AG04450 (cell line): ENCODE measurements around the gene SNRPF. TPM values are rescaled to one million over a fixed set of nuclear protein-coding genes. Genes with fewer than 3 reads are reported as not detected.

Source experiments
- CTCF ChIA-PET: fragments of 300-600, 350-600 bp; formaldehyde crosslinking; extraction: SDS; loops from one replicate; lab custom pipeline; 2022; ENCODE audit warnings: antibody characterized with exemption, inconsistent platforms; lab: Charles Lee
- POLR2A ChIA-PET: fragments of 350-600 bp; formaldehyde crosslinking; extraction: SDS; loops from one replicate; lab custom pipeline; 2021; ENCODE audit warnings: antibody characterized with exemption, inconsistent platforms; lab: Yijun Ruan, JAX
- DNase-seq: peaks from one replicate; pipeline ENCODE4 v3.0.0-alpha.2; 2011; ENCODE audit warnings: low read depth, low spot score
- H3K27ac ChIP-seq: one replicate; pipeline ENCODE4 v1.5.1; 2012; ENCODE audit warnings: low read depth, low read length, control low read depth
- H3K27me3 ChIP-seq: one replicate; pipeline ENCODE4 v1.6.0; 2012; ENCODE audit warnings: low read length; ENCODE audit not compliant: control insufficient read depth, insufficient read depth
- H3K4me3 ChIP-seq: 2 replicates; pipeline ENCODE4 v1.5.1; 2011; ENCODE audit warnings: mild to moderate bottlenecking, low read depth, low read length, control low read depth
- H3K9me3 ChIP-seq: 2 replicates; pipeline ENCODE4 v1.5.1; 2012; ENCODE audit warnings: low read length; ENCODE audit not compliant: control insufficient read depth, insufficient read depth
- CTCF ChIP-seq: IDR thresholded peaks from 2 replicates; pipeline ENCODE4 v1.5.1; 2011; ENCODE audit warnings: low read depth, low read length, control low read depth, inconsistent platforms
- polyA plus RNA-seq: library from polyadenylated mRNA; depleted of rRNA; stranded (reverse); fragments of >200 nt; gene quantifications from 2 replicates; pipeline ENCODE4 v1.2.3, GENCODE V29; 2011

Gene SNRPF
- polyA plus RNA-seq, 1 experiment = 21.4 TPM

DNA sequence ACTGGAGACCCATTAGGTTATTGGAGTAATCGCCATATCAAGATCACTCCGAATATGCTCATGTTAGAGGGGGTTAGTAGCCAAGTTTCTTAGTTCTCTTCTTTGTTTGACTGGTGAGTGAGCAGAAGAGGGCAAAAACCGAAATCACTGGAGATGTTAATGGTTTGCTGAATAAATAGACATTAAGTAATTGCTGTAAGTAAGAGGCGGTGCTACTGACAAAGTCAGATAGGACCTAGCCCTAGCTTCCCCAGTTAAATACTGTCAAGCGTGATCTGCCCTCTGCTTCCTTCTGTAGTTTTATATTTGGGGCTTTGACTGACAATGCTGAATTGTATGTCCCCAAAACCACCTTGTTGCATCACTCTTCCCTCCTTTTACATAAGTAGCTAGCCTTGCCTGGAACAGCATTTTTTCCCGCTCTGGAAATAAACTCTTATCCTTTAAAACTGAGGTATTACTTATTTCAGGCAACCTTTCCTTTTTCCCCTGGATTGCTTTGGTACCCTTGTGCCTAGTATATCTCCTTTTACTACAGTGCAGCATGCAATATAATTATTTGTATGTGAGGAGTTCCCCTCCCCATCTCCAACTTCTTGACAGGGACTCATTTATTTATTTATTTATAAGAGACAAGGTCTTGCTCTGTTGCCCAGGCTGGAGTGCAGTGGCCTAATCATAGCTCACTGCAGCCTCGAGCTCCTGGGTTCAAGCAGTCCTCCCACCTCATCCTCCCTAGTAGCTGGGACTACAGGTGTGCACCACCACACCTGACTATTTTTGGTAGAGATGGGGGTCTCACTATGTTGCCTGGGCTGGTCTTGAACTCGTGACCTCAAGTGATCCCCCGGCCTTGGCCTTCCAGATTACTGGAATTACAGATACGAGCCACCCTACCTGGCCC lies 1.4 kb downstream of the SNRPF start:
- DNase-seq = no peak
- H3K27me3 ChIP-seq = no peaks in the 10 kb centered on the region
- ChIA-PET CTCF (interaction anchor here (0.6 kb wide), 1 partner anchor 12 kb away, joined by 3 read pairs; no protein-coding TSS in a partner anchor), POLR2A (no interaction called here)
- H3K4me3 ChIP-seq = peak overlapping the region; percentile 80
- H3K9me3 ChIP-seq = peaks cover 3% of the 10 kb centered on the region; the same call in 1 of the 2 replicates
- TF ChIP-seq CTCF = no peak
- no peak overlapping the region for H3K27ac ChIP-seq

- H3K27me3 ChIP-seq = no peaks in the 10 kb centered on the region
- TF ChIP-seq CTCF = no peak
- ChIA-PET POLR2A (no interaction called here), CTCF (no interaction called here)
- DNase-seq = no peak
- no peak overlapping the region for H3K4me3 ChIP-seq
- peaks cover 3% of the 10 kb centered on the region; the same call in 1 of the 2 replicates for H3K9me3 ChIP-seq
- no peak overlapping the region for H3K27ac ChIP-seq
Measured at GRCh38 chr12:95862038-95862437, 3.3 kb downstream of the SNRPF start.

DNA sequence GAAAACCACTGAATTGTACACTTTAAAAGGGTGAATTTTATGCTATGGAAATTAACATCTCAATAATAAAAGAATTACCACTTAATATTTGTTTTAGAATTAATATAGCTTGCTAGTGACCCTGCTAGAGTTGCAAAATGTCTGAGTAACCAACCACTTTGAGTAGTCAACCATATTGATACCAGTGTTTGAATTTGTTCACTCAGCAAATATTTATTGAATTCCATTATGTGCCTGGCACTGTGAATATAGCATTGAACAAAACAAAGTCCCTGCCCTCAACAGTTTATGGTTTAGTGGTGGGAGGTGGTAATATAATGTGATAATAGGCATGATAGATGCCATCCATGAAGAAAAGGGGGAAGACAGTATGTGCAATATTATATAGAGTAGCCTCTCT lies 4.6 kb downstream of the SNRPF start:
- no peak for TF ChIP-seq CTCF
- CTCF ChIA-PET = no interaction called here
- H3K9me3 ChIP-seq = peaks cover 3% of the 10 kb centered on the region; the same call in 1 of the 2 replicates
- no peaks in the 10 kb centered on the region for H3K27me3 ChIP-seq
- DNase-seq = no peak
- H3K4me3 ChIP-seq = no peak overlapping the region
- H3K27ac ChIP-seq = no peak overlapping the region
- POLR2A ChIA-PET = no interaction called here

DNA sequence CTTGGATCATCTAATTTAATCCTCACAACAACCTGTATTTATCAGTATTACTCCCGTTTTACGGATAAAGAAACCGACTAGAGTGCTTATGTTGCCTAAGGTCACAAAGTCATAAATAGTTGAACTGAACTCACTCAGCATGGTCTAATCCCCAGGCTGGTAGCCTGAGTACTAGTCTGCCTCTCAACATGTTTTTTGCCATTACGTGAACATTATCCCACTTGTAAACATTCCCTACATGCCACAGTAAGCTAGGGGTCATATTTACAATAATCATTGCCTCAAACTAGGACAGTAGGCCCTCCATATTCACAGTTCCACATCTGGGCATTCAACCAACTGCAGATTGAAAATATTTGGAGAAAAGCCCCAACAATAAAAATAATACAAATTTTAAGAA lies 12.1 kb downstream of the SNRPF start:
- H3K27ac ChIP-seq = no peak overlapping the region
- H3K27me3 ChIP-seq = no peaks in the 10 kb centered on the region
- no peaks in the 10 kb centered on the region for H3K9me3 ChIP-seq
- DNase-seq = no peak
- H3K4me3 ChIP-seq = no peak overlapping the region
- CTCF ChIA-PET = no interaction called here
- no peak for TF ChIP-seq CTCF
- POLR2A ChIA-PET = no interaction called here

- H3K9me3 ChIP-seq = no peaks in the 10 kb centered on the region
- H3K27me3 ChIP-seq = no peaks in the 10 kb centered on the region
- TF ChIP-seq CTCF = no peak
- POLR2A ChIA-PET = no interaction called here
- H3K27ac ChIP-seq = no peak overlapping the region
- no peak for DNase-seq
- H3K4me3 ChIP-seq = no peak overlapping the region
- CTCF ChIA-PET = no interaction called here
Measured at GRCh38 chr12:95874452-95874851, 15.7 kb downstream of the SNRPF start.
